Kidney (tissue), 14 donors: ENCODE measurements around the gene ADAMTS9. TPM values are rescaled to one million over a fixed set of nuclear protein-coding genes. Genes with fewer than 3 reads are reported as not detected.

ENCODE experiments used
- DNase-seq, 5 donors: peaks; one replicate each; pipeline ENCODE4 v3.0.0-alpha.2; 2013 to 2020
- FAIRE-seq: peaks from 2 replicates; lab custom pipeline; 2012; peaks lifted over from hg19 to GRCh38; lab: Jason Lieb, UNC
- H3K27ac ChIP-seq, 2 donors: one replicate each; pipeline ENCODE4 v1.7.0; 2013; ENCODE audit warnings: low read depth in 2 of 2, low read length in 2 of 2, inconsistent platforms in 1 of 2
- H3K27me3 ChIP-seq: one replicate; pipeline ENCODE4 v1.7.1; 2013; ENCODE audit warnings: low read length, inconsistent platforms; ENCODE audit not compliant: control insufficient read depth, insufficient read depth
- H3K36me3 ChIP-seq, 3 donors: one replicate each; pipeline versions ENCODE4 v1.7.0 to v1.7.1; 2013; ENCODE audit warnings: low read length in 3 of 3, control low read depth in 1 of 3, inconsistent platforms in 1 of 3; ENCODE audit not compliant: insufficient read depth in 3 of 3, control insufficient read depth in 2 of 3
- H3K4me1 ChIP-seq, 3 donors: one replicate each; pipeline versions ENCODE4 v1.7.0 to v1.7.1; 2013; ENCODE audit warnings: low read length in 3 of 3, inconsistent platforms in 1 of 3, low read depth in 1 of 3; ENCODE audit not compliant: control insufficient read depth in 2 of 3, insufficient read depth in 2 of 3
- H3K4me3 ChIP-seq, 3 donors: one replicate each; pipeline versions ENCODE4 v1.7.0 to v1.8.1; 2013; ENCODE audit warnings: low read length in 3 of 3, control low read depth in 1 of 3, inconsistent platforms in 1 of 3
- H3K9ac ChIP-seq, 3 donors: one replicate each; pipeline versions ENCODE4 v1.7.0 to v1.7.1; 2013; ENCODE audit warnings: low read length in 3 of 3, control low read depth in 1 of 3, inconsistent platforms in 1 of 3
- H3K9me3 ChIP-seq, 3 donors: one replicate each; pipeline versions ENCODE4 v1.7.0 to v1.7.1; 2013; ENCODE audit warnings: low read length in 3 of 3, control low read depth in 1 of 3, inconsistent platforms in 1 of 3; ENCODE audit not compliant: control insufficient read depth in 2 of 3, insufficient read depth in 1 of 3
- intact Hi-C: fragments of 100-400 bp; cut with DNase I; formaldehyde crosslinking; loops from one replicate; pipeline ENCODE4 v1.11.1; 2022
- polyA plus RNA-seq: library from polyadenylated mRNA; stranded (reverse); fragments of 350-450 nt; fragmentation: Illumina TruSeq; extraction: RNeasy Lipid Tissue Mini Kit (QIAGEN cat#74804); gene quantifications from one replicate; pipeline ENCODE4 v1.2.3, GENCODE V29; 2014; ENCODE audit warnings: low read depth, low replicate concordance; ENCODE audit not compliant: insufficient read depth
- total RNA-seq: library from RNA; stranded (reverse); fragmentation: NEBNext Ultra II Directional; extraction: Animal tissue kit (Norgen Biotek cat#: 25700); gene quantifications from one replicate; pipeline ENCODE4 v1.2.1, GENCODE V29; 2021
- TF ChIP-seq, protein P1 (sequence below): IDR thresholded peaks from 3 replicates; pipeline ENCODE4 v1.5.1; 2012; ENCODE audit warnings: mild to moderate bottlenecking, moderate library complexity, borderline replicate concordance; ENCODE audit not compliant: insufficient read depth; ENCODE audit errors: extremely low read depth
- donor health status: control.
- donor health status: control.
- donor health status: control.
- donor health status: control.
- donor health status: control.
- donor health status: DM: yes; HTN: yes; CAD: no.
- donor health status: Normal renal cell carcinoma (clear cell type).

ADAMTS9 gene
- total and polyA plus RNA-seq, 2 donors from 2014 or later: 25.0 to 117 TPM

DNA sequence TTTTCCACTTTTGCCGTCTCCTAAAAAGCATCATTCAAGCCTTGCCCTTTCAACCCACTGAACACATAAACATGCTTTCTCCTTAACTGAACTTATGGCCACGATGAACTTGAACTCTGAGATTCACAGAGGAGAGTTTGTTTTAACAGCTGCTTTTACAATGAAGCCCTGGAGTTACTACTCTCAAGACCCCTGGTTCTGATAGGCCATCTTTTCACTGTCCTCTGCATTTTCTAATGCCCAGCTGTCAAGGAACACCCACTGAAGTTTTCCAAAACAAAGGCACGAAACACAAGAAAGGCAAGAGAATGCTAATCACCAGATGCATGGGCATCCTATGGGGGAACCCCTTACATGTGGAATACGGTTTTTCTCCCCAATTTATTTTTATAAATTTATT, 100.8 kb downstream of the ADAMTS9 start:
- Histone ChIP-seq H3K36me3 (peaks cover 0 to 8% (median 0%) of the 10 kb centered on the region in 3 donors), H3K27ac (no peak overlapping the region), H3K4me1 (peaks cover 0 to 4% (median 0%) of the 10 kb centered on the region in 3 donors), H3K9ac (no peak overlapping the region), H3K4me3 (no peak overlapping the region), H3K27me3 (no peaks in the 10 kb centered on the region), H3K9me3 (no peaks in the 10 kb centered on the region)
- TF ChIP-seq, protein P1, sequence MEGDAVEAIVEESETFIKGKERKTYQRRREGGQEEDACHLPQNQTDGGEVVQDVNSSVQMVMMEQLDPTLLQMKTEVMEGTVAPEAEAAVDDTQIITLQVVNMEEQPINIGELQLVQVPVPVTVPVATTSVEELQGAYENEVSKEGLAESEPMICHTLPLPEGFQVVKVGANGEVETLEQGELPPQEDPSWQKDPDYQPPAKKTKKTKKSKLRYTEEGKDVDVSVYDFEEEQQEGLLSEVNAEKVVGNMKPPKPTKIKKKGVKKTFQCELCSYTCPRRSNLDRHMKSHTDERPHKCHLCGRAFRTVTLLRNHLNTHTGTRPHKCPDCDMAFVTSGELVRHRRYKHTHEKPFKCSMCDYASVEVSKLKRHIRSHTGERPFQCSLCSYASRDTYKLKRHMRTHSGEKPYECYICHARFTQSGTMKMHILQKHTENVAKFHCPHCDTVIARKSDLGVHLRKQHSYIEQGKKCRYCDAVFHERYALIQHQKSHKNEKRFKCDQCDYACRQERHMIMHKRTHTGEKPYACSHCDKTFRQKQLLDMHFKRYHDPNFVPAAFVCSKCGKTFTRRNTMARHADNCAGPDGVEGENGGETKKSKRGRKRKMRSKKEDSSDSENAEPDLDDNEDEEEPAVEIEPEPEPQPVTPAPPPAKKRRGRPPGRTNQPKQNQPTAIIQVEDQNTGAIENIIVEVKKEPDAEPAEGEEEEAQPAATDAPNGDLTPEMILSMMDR: no peak
- peak in 3 of 5 donors; percentile 17 to 79 (median 75) for DNase-seq
- FAIRE-seq: no peak
- intact Hi-C loops: no loop called here

DNA sequence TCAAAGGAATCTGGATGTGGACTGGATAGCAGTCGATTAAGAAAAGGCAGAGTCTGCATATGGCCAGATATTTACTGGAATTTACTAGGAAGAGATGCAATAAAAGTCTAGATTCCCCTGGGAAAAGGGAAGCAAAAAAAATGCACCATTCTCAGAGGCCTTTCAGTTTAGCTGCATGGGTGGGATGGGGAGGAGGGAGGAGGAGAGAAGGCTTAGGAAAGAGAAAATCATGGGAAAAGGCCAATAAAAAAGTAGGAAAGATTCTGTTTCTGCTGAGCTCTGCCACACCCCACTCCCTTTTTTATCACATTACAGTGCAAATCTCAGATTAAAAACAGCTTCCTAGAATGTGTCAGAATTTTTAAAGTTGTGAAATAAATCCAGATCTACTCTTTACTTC, 103.6 kb downstream of the ADAMTS9 start:
- TF ChIP-seq, protein P1: no peak
- intact Hi-C loops: no loop called here
- H3K9ac ChIP-seq: no peak overlapping the region
- peaks cover 0 to 3% (median 0%) of the 10 kb centered on the region in 3 donors for H3K36me3 ChIP-seq
- no peaks in the 10 kb centered on the region for H3K9me3 ChIP-seq
- DNase-seq (peak in 1 of 5 donors; percentile 63), FAIRE-seq (no peak)
- H3K27me3 ChIP-seq: no peaks in the 10 kb centered on the region
- no peak overlapping the region for H3K4me3 ChIP-seq
- H3K4me1 ChIP-seq: peaks cover 0 to 4% (median 0%) of the 10 kb centered on the region in 3 donors
- peak overlapping the region in 1 of 2 donors; percentile 35 for H3K27ac ChIP-seq

DNA sequence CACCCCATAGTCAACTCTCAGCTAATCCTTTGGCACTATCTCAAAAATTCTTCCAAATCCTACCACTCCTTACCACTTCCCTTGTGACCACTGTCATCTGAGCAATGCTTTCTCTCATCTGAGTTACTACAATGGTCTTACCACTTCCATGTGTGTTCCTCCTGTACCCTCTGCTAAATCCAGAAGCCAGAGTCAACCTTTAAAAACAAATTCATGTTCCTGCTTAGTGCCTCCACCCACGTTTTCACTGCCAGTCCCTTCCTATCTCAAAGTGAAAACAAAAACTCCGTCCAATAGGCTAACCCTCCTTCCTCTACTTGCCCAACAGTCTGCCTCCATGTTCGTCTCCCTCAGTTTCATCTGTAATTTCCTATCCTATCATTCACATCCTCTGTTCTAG, 109.0 kb downstream of the ADAMTS9 start:
- Histone ChIP-seq H3K4me1 (no peaks in the 10 kb centered on the region), H3K9me3 (no peaks in the 10 kb centered on the region), H3K27me3 (no peaks in the 10 kb centered on the region), H3K4me3 (no peak overlapping the region), H3K36me3 (peaks cover 0 to 5% (median 2%) of the 10 kb centered on the region in 3 donors), H3K27ac (no peak overlapping the region), H3K9ac (no peak overlapping the region)
- no peak for DNase-seq
- FAIRE-seq: no peak
- TF ChIP-seq, protein P1: no peak
- intact Hi-C loops: no loop called here
